AG09319 (cell line): ENCODE results near the gene UPF2.

Experiments
- DNase-seq: peaks from one replicate; pipeline ENCODE4 v3.0.0-alpha.2; 2010; ENCODE audit warnings: low read depth; ENCODE audit errors: extremely low read depth
- TF ChIP-seq, protein P1 (sequence below): IDR thresholded peaks from 2 replicates; pipeline ENCODE4 v1.5.1; 2011; ENCODE audit warnings: low read depth, mild to moderate bottlenecking, inconsistent platforms, low read length, moderate library complexity

UPF2 gene

DNA sequence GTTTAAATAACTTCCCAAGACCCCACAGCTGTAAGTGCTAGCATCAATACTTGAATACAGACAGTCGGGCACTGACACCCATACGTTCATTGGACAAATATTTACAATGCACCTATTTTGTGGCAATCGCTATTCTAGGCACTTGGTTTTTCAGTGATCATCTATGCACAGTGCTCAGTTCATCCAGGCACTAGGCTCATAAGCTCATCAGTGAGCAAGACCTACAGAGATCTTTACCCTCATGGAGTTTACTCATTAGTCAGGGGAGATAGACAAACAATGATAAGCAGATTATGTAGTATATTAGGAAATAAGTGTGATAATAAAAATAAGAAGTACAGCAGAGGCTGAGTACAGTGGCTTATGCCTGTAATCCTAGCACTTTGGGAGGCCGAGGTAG is 18.5 kb upstream of the UPF2 start:
- TF ChIP-seq, protein P1, sequence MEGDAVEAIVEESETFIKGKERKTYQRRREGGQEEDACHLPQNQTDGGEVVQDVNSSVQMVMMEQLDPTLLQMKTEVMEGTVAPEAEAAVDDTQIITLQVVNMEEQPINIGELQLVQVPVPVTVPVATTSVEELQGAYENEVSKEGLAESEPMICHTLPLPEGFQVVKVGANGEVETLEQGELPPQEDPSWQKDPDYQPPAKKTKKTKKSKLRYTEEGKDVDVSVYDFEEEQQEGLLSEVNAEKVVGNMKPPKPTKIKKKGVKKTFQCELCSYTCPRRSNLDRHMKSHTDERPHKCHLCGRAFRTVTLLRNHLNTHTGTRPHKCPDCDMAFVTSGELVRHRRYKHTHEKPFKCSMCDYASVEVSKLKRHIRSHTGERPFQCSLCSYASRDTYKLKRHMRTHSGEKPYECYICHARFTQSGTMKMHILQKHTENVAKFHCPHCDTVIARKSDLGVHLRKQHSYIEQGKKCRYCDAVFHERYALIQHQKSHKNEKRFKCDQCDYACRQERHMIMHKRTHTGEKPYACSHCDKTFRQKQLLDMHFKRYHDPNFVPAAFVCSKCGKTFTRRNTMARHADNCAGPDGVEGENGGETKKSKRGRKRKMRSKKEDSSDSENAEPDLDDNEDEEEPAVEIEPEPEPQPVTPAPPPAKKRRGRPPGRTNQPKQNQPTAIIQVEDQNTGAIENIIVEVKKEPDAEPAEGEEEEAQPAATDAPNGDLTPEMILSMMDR = no peak
- DNase-seq = no peak

DNA sequence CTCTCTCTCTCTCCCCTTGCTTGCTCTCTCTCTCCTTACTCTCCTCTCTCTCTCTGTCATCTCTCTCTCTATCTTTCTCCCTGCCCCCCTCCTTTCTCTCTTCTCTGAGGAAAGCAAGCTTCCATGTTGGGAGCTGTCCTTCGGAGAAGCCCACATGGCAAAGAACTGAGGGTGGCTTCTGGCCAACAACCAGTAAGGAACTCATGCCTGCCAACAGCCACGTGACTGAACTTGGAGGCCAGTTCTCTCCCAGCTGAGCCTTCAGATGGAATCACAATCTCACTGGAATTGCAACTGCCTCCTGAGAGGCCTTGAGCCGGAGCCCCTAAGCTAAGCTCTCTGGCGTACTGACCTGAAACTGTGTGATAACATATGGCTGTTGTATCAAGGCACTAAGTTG is 14.1 kb upstream of the UPF2 start:
- no peak for DNase-seq
- TF ChIP-seq, protein P1 = no peak

DNA sequence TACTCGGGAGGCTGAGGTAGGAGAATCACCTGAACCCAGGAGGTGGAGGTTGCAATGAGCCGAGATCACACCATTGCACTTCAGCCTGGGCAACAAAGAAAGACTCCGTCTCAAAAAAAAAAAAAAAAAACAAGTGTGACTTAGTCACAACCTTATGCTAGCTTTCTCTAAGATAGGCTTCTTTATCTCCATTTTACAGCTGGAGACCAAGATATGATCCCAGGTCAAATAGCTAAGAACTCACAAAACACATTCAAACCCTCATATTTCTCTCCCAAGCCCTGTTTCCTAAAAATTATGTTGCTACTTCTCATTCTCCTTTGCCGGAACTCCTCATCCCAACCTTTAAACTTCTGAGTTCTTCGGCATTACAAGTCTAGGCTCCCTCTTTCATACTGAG is 13.1 kb upstream of the UPF2 start:
- TF ChIP-seq, protein P1 = no peak
- no peak for DNase-seq

DNA sequence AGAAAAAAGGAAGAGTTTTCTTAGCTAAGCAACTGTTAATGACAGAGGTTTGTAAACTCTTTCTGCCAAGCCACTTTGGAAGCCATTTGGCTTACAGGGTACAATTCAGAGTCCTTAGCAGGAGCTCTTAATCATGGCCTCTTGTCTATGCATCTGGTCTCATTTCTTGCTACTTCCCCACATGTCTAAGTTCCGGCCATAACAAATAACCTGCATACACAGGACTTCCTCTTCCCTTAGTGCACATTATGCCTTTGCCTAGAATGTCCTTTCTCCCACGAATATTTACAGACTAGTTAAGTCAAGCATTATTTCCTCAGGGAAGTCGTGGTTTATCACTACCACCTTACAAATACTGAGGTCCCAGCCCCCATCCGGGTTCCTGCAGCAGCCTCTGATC is 8.6 kb upstream of the UPF2 start:
- no peak for DNase-seq
- TF ChIP-seq, protein P1 = no peak

DNA sequence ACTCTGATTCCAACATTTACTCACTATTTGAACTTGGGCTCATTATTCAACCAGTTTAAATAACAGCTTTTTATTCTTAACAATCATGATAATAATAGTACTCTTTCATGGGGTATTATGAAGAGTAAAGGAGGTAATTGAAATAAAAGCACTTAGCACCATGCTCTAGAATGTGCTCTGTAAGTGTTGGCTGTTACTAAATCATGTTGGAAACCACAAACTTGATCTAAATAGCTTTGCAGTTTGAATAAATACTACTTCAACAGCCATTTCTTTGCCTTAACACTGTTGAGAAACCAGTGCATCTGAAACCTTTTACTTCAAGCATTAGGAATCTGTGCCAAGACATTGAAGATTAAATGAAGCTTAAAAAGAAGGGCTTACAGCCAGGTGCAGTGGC is 7.9 kb upstream of the UPF2 start:
- no peak for DNase-seq
- TF ChIP-seq, protein P1 = no peak

DNA sequence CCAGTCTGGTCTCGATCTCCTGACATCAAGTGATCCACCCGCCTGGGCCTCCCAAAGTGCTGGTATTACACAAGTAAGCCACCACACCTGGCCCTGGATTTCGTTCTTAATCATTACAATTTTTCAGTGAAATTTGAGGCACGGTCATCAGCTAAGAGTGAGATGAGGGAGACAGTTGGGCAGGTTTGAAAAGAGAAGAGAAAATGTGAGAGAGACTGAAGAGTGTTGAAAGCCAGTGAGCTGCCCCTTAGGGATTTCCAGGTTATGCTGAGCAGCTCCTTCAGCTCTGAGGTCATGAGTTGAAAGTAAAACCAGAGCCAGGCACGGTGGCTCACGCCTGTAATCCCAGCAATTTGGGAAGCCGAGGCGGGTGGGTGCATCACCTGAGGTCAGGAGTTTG is 5.9 kb upstream of the UPF2 start:
- DNase-seq = no peak
- TF ChIP-seq, protein P1 = no peak

DNA sequence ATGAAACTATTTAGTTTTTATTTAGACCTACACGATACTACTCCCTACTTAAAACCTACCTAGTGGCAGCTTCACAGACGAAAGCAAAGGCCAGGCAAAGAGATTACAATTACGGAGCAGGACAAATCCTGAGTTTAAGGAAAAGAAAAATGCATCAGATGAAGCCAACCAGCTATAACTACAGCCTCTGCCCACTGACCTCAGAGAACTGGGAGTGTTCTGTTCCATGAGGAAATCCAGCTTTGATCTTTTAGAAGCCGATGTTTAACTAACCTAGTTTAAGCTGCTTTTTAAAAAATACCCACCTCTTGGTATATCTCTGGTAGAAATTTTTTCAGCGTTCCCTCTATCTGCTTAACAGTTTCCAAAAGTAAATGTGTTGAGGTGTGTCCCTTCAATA is 3.0 kb upstream of the UPF2 start:
- DNase-seq = no peak

More for the DNA sequence above, 3.0 kb upstream of the UPF2 start:
- TF ChIP-seq, protein P1 = no peak
